Osteoblast (primary cell): ENCODE results near the gene STX1B. TPM values are rescaled to one million over a fixed set of nuclear protein-coding genes. Genes with fewer than 3 reads are reported as not detected.

Source experiments
- DNase-seq: peaks from one replicate; pipeline ENCODE4 v3.0.0; 2011; ENCODE audit warnings: low spot score, mixed read lengths; ENCODE audit not compliant: insufficient read length; ENCODE audit errors: missing footprints
- H2AFZ ChIP-seq: 2 replicates; pipeline ENCODE4 v1.6.0; 2011; ENCODE audit warnings: mild to moderate bottlenecking, low read length
- H3K27ac ChIP-seq: 2 replicates; pipeline ENCODE4 v1.5.1; 2011; ENCODE audit warnings: mild to moderate bottlenecking, low read depth, low read length, moderate library complexity
- H3K27me3 ChIP-seq: 2 replicates; pipeline ENCODE4 v1.6.0; 2012; ENCODE audit warnings: mild to moderate bottlenecking, control low read depth, inconsistent platforms, low read length, moderate library complexity; ENCODE audit not compliant: insufficient read depth
- H3K36me3 ChIP-seq: 2 replicates; pipeline ENCODE4 v1.5.1; 2011; ENCODE audit warnings: mild to moderate bottlenecking, low read length, control low read depth, moderate library complexity; ENCODE audit not compliant: insufficient read depth
- H3K4me1 ChIP-seq: 2 replicates; pipeline ENCODE4 v1.5.1; 2011; ENCODE audit warnings: mild to moderate bottlenecking, low read length, control low read depth, moderate library complexity; ENCODE audit not compliant: insufficient read depth
- H3K4me2 ChIP-seq: 2 replicates; pipeline ENCODE4 v1.6.0; 2011; ENCODE audit warnings: mild to moderate bottlenecking, low read length; ENCODE audit not compliant: insufficient read depth
- H3K4me3 ChIP-seq: fragments of 200-600 bp; sonication (generic); 3 replicates; pipeline ENCODE4 v1.5.1; 2012; ENCODE audit warnings: mild to moderate bottlenecking, low read length, inconsistent platforms; ENCODE audit not compliant: insufficient read depth
- H3K79me2 ChIP-seq: 2 replicates; pipeline ENCODE4 v1.6.0; 2012; ENCODE audit warnings: mild to moderate bottlenecking, low read length, control low read depth, inconsistent platforms; ENCODE audit not compliant: insufficient read depth
- H3K9me3 ChIP-seq: 2 replicates; pipeline ENCODE4 v1.5.1; 2011; ENCODE audit warnings: low read depth, low read length, control low read depth
- H4K20me1 ChIP-seq: 2 replicates; pipeline ENCODE4 v1.6.0; 2012; ENCODE audit warnings: mild to moderate bottlenecking, low read length, control low read depth; ENCODE audit not compliant: insufficient read depth
- total RNA-seq: library from RNA; depleted of rRNA; stranded (reverse); fragments of >200 nt; gene quantifications from 2 replicates; pipeline ENCODE4 v1.2.3, GENCODE V29; 2012
- TF ChIP-seq, protein P1 (sequence below): IDR thresholded peaks from 2 replicates; pipeline ENCODE4 v1.5.1; 2011; ENCODE audit warnings: mild to moderate bottlenecking, low read depth, low read length, moderate library complexity; ENCODE audit errors: extremely low read depth

STX1B gene
- total RNA-seq, 1 donor: 0.72 TPM

- Histone ChIP-seq H3K4me2 (no peak overlapping the region), H4K20me1 (peaks cover 11% of the 10 kb centered on the region), H3K27ac (no peak overlapping the region), H3K9me3 (no peaks in the 10 kb centered on the region), H3K27me3 (no peaks in the 10 kb centered on the region), H3K4me1 (peaks cover 16% of the 10 kb centered on the region), H3K79me2 (peaks cover 24% of the 10 kb centered on the region), H3K4me3 (no peak overlapping the region), H2AFZ (no peak overlapping the region), H3K36me3 (peaks cover 19% of the 10 kb centered on the region)
- TF ChIP-seq, protein P1, sequence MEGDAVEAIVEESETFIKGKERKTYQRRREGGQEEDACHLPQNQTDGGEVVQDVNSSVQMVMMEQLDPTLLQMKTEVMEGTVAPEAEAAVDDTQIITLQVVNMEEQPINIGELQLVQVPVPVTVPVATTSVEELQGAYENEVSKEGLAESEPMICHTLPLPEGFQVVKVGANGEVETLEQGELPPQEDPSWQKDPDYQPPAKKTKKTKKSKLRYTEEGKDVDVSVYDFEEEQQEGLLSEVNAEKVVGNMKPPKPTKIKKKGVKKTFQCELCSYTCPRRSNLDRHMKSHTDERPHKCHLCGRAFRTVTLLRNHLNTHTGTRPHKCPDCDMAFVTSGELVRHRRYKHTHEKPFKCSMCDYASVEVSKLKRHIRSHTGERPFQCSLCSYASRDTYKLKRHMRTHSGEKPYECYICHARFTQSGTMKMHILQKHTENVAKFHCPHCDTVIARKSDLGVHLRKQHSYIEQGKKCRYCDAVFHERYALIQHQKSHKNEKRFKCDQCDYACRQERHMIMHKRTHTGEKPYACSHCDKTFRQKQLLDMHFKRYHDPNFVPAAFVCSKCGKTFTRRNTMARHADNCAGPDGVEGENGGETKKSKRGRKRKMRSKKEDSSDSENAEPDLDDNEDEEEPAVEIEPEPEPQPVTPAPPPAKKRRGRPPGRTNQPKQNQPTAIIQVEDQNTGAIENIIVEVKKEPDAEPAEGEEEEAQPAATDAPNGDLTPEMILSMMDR: no peak
- DNase-seq: no peak
These were observed 20.8 kb upstream of the STX1B start for GRCh38 chr16:31031276-31031675.

- no peak for DNase-seq
- TF ChIP-seq, protein P1: no peak
- H3K4me3 ChIP-seq: no peak overlapping the region
These were observed 18.8 kb upstream of the STX1B start for GRCh38 chr16:31029272-31029671.

DNA sequence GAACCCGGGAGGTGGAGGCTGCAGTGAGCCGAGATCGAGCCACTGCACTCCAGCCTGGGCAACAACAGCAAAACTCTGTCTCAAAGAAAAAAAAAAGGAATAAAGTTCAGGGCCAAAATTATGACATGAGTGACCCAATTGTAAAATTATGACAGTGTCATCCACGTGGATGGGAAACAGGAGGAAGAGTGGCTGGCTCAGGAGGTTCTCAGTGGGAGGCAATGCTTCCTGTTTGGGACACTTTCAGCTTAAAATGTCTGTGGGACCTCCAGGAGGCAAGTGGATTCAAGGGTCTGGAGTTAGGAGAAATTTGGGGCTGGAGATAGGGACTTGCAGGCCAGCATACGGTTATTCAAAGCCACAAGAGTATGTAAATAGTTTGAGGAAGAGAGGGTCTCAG, 14.9 kb upstream of the STX1B start:
- Histone ChIP-seq H2AFZ (peak overlapping the region; percentile 57), H3K27me3 (no peaks in the 10 kb centered on the region)

More at GRCh38 chr16:31029272-31029671, 18.8 kb upstream of the STX1B start:
- Histone ChIP-seq H4K20me1 (peaks cover 1% of the 10 kb centered on the region), H3K4me1 (peaks cover 10% of the 10 kb centered on the region), H3K79me2 (peaks cover 7% of the 10 kb centered on the region), H3K4me2 (no peak overlapping the region), H3K36me3 (no peaks in the 10 kb centered on the region), H3K27me3 (no peaks in the 10 kb centered on the region), H2AFZ (no peak overlapping the region), H3K9me3 (no peaks in the 10 kb centered on the region), H3K27ac (no peak overlapping the region)

DNA sequence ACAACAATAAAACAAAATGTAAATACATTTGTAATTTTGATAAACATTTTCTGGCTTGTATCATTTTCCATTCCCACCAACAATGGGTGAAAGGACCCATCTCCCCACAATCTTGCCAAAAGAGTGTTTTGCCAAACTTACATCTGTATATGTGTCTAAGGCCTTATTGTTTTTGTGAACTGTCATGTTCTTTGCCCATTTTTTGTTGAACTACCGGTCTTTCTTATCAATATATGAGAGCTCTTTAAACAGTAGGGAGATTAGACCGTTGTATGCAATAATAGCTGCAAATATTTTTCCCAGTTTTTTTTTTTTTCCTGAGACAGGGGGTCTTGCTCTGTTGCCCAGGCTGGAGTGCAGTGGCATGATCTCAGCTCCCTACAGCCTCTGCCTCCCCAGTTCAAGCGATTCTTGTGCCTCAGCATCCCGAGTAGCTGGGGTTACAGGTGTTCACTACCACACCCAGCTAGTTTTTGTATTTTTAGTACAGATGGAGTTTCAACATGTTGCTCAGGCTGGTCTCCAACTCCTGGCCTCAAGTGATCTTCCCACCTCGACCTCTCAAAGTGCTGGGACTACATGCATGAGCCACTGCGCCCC, 13.3 kb upstream of the STX1B start:
- no peak overlapping the region for H3K4me3 ChIP-seq
- no peak overlapping the region for H3K27ac ChIP-seq
- DNase-seq: no peak
- TF ChIP-seq, protein P1: no peak
- H3K4me2 ChIP-seq: no peak overlapping the region
- no peaks in the 10 kb centered on the region for H3K4me1 ChIP-seq
- no peaks in the 10 kb centered on the region for H3K9me3 ChIP-seq
- no peaks in the 10 kb centered on the region for H3K36me3 ChIP-seq
- no peaks in the 10 kb centered on the region for H3K27me3 ChIP-seq
- no peaks in the 10 kb centered on the region for H4K20me1 ChIP-seq
- H2AFZ ChIP-seq: no peak overlapping the region
- H3K79me2 ChIP-seq: no peaks in the 10 kb centered on the region

More for the DNA sequence above, 14.9 kb upstream of the STX1B start:
- Histone ChIP-seq H3K36me3 (no peaks in the 10 kb centered on the region), H3K4me3 (no peak overlapping the region), H3K79me2 (no peaks in the 10 kb centered on the region), H3K9me3 (no peaks in the 10 kb centered on the region), H4K20me1 (no peaks in the 10 kb centered on the region), H3K4me2 (no peak overlapping the region), H3K4me1 (no peaks in the 10 kb centered on the region), H3K27ac (no peak overlapping the region)
- DNase-seq: no peak
- TF ChIP-seq, protein P1: no peak
